ENCODE measurements around the gene TMEM63C. TPM values are rescaled to one million over a fixed set of nuclear protein-coding genes. Genes with fewer than 3 reads are reported as not detected.

The TMEM63C gene
- total and polyA plus RNA-seq, 2 donors (not counting 1 experiment from before 2014, with no cell fraction given) = 0.63 to 3.2 TPM

DNA sequence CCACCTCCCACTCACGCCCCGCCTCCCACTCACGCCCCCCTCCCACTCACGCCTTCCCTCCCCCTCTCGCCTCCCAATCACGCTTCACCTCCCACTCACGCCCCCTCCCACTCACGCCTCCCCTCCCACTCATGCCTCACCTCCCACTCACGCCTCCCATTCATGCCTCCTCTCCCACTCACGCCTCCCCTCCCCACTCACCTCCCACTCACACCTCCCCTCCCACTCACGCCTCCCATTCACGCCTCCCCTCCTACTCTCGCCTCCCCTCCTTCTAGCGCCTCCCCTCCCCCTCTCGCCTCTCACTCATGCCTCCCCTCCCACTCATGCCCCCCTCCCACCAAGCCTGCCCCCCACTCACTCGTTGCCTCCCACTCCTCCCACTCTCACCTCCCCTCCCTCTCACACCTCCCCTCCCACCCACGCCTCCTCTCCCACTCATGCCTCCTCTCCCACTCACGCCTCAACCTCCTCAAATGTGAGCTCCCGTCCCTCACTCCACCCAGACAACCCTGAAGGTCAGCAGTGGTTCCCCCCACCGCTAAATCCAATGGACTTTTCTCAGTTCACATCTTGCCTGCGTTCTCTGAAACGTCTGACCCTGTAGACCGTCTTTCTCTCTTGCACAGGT is 39.8 kb downstream of the TMEM63C start:
- Histone ChIP-seq H3K9ac (ENCODE audit: low read length) (no peak overlapping the region), H3K36me3 (replicated peaks in 1 of 2; ENCODE audit: control extremely low read depth in 1 of 2, control insufficient read depth in 1 of 2, extremely low read depth in 1 of 2, insufficient read depth in 2 of 2, low read length in 1 of 2) (no peaks in the 10 kb centered on the region), H3K4me1 (ENCODE audit: control insufficient read depth in 2 of 2, insufficient read depth in 2 of 2, low read length in 2 of 2) (no peaks in the 10 kb centered on the region), H3K27me3 (replicated peaks in 1 of 4; ENCODE audit: control extremely low read depth in 1 of 4, control insufficient read depth in 3 of 4, insufficient read depth in 4 of 4, low read length in 3 of 4) (peaks cover 0 to 6% (median 2%) of the 10 kb centered on the region in 4 experiments), H3K79me2 (ENCODE audit: control insufficient read depth, insufficient read depth, low read length) (no peaks in the 10 kb centered on the region), H3K4me3 (ENCODE audit: control extremely low read depth in 1 of 5, extremely low read depth in 1 of 5, insufficient read depth in 1 of 5, low read depth in 2 of 5, low read length in 4 of 5) (no peak overlapping the region), H3K27ac (ENCODE audit: low read length in 2 of 2) (no peak overlapping the region), H3K4me2 (replicated peaks; ENCODE audit: low read depth, low read length, poor library complexity, severe bottlenecking) (no peak overlapping the region), H3K9me3 (ENCODE audit: control extremely low read depth in 1 of 3, control insufficient read depth in 2 of 3, insufficient read depth in 1 of 3, low read length in 2 of 3) (peaks cover 0 to 4% (median 0%) of the 10 kb centered on the region in 3 donors), H2AFZ (ENCODE audit: insufficient read depth, low read depth, low read length, poor library complexity, severe bottlenecking) (no peak overlapping the region), H4K20me1 (ENCODE audit: control insufficient read depth, insufficient read depth, low read length, poor library complexity, severe bottlenecking) (no peaks in the 10 kb centered on the region)
- H3K9me3 Mint-ChIP-seq (ENCODE audit: insufficient read depth) = no peaks in the 10 kb centered on the region
- ATAC-seq (ENCODE audit: low read depth) = no peak
- peaks cover 13% of the 10 kb centered on the region for H3K27me3 Mint-ChIP-seq
- no peak overlapping the region for H3K27ac Mint-ChIP-seq
- CTCF ChIA-PET = no interaction called here
- 83% methylated on average over 14 of the region's 23 CpGs for WGBS (ENCODE audit: insufficient coverage)
- no peak for DNase-seq
- TF ChIP-seq EZH2 (IDR thresholded peaks at IDR 0.05; ENCODE audit: borderline replicate concordance, insufficient read depth, low read depth, low read length, poor library complexity, severe bottlenecking) = no peak
- TF ChIP-seq, protein P1, sequence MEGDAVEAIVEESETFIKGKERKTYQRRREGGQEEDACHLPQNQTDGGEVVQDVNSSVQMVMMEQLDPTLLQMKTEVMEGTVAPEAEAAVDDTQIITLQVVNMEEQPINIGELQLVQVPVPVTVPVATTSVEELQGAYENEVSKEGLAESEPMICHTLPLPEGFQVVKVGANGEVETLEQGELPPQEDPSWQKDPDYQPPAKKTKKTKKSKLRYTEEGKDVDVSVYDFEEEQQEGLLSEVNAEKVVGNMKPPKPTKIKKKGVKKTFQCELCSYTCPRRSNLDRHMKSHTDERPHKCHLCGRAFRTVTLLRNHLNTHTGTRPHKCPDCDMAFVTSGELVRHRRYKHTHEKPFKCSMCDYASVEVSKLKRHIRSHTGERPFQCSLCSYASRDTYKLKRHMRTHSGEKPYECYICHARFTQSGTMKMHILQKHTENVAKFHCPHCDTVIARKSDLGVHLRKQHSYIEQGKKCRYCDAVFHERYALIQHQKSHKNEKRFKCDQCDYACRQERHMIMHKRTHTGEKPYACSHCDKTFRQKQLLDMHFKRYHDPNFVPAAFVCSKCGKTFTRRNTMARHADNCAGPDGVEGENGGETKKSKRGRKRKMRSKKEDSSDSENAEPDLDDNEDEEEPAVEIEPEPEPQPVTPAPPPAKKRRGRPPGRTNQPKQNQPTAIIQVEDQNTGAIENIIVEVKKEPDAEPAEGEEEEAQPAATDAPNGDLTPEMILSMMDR (IDR thresholded peaks at IDR 0.05) = no peak
- H3K4me3 Mint-ChIP-seq = no peak overlapping the region
- H3K4me1 Mint-ChIP-seq = no peaks in the 10 kb centered on the region
- POLR2A ChIA-PET = no interaction called here
- intact Hi-C loops (cut with micrococcal nuclease) = no loop called here

DNA sequence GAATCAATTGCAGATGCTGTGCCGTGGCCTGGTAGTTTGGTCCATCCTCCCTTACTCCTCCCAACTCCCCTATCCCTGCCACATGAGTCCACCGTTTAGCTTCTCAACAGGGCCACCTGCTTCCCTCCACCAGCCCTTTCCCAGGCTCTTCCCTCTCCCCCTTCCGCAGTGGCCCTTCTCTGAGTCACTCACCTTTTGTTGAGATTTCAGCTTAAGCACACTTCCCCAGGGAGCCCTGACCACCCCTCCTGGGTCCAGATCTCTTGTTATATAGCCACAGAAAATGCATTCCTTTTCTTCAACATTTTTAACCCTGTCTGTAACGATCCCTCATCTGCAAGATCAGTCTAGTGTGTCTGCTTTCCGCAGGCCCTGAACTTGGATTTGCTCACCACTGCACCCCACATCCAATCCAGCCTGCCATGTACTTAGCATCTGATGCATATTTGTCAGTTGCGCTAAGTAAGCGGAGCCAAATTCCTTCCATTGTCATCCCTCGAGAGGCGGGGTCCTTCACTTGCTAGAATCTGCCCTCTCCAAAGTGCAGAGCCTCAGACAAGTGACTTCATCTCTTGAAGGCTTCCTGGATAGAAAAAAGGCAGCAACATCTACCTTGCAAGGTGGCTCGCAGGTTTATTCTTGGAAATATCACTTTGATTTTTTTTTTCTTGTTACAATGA is 41.1 kb downstream of the TMEM63C start:
- H3K9me3 Mint-ChIP-seq (ENCODE audit: insufficient read depth) = no peaks in the 10 kb centered on the region
- POLR2A ChIA-PET = no interaction called here

More for the DNA sequence above, 41.1 kb downstream of the TMEM63C start:
- Histone ChIP-seq H3K79me2 (ENCODE audit: control insufficient read depth, insufficient read depth, low read length) (no peaks in the 10 kb centered on the region), H3K4me3 (ENCODE audit: control extremely low read depth in 1 of 5, extremely low read depth in 1 of 5, insufficient read depth in 1 of 5, low read depth in 2 of 5, low read length in 4 of 5) (no peak overlapping the region), H3K27me3 (replicated peaks in 1 of 4; ENCODE audit: control extremely low read depth in 1 of 4, control insufficient read depth in 3 of 4, insufficient read depth in 4 of 4, low read length in 3 of 4) (peaks cover 0 to 3% (median 0%) of the 10 kb centered on the region in 4 experiments), H3K4me2 (replicated peaks; ENCODE audit: low read depth, low read length, poor library complexity, severe bottlenecking) (no peak overlapping the region), H3K4me1 (ENCODE audit: control insufficient read depth in 2 of 2, insufficient read depth in 2 of 2, low read length in 2 of 2) (no peaks in the 10 kb centered on the region), H3K36me3 (replicated peaks in 1 of 2; ENCODE audit: control extremely low read depth in 1 of 2, control insufficient read depth in 1 of 2, extremely low read depth in 1 of 2, insufficient read depth in 2 of 2, low read length in 1 of 2) (no peaks in the 10 kb centered on the region), H2AFZ (ENCODE audit: insufficient read depth, low read depth, low read length, poor library complexity, severe bottlenecking) (no peak overlapping the region), H3K9me3 (ENCODE audit: control extremely low read depth in 1 of 3, control insufficient read depth in 2 of 3, insufficient read depth in 1 of 3, low read length in 2 of 3) (peaks cover 0 to 4% (median 0%) of the 10 kb centered on the region in 3 donors), H4K20me1 (ENCODE audit: control insufficient read depth, insufficient read depth, low read length, poor library complexity, severe bottlenecking) (no peaks in the 10 kb centered on the region), H3K27ac (ENCODE audit: low read length in 2 of 2) (no peak overlapping the region), H3K9ac (ENCODE audit: low read length) (no peak overlapping the region)
- H3K4me1 Mint-ChIP-seq = no peaks in the 10 kb centered on the region
- 89% methylated on average over 9 of the region's 10 CpGs for WGBS (ENCODE audit: insufficient coverage)
- DNase-seq = no peak
- H3K27ac Mint-ChIP-seq = no peak overlapping the region
- CTCF ChIA-PET = interaction anchor here (1.1 kb wide), 1 partner anchor 9 kb away, joined by 3 read pairs; no protein-coding TSS in a partner anchor
- TF ChIP-seq EZH2 (IDR thresholded peaks at IDR 0.05; ENCODE audit: borderline replicate concordance, insufficient read depth, low read depth, low read length, poor library complexity, severe bottlenecking) = no peak
- TF ChIP-seq, protein P1 (IDR thresholded peaks at IDR 0.05) = no peak
- ATAC-seq (ENCODE audit: low read depth) = no peak
- intact Hi-C loops (cut with micrococcal nuclease) = no loop called here
- H3K4me3 Mint-ChIP-seq = no peak overlapping the region
- H3K27me3 Mint-ChIP-seq = peaks cover 6% of the 10 kb centered on the region
